IMR-90 (cell line): Measurements from ENCODE around the gene PSEN2. TPM values are rescaled to one million over a fixed set of nuclear protein-coding genes. Genes with fewer than 3 reads are reported as not detected.

Experiments
- ATAC-seq: fragments of 200-7000 bp; cut with Tn5 transposase; 2 replicates; pipeline ENCODE4 v1.9.1; 2020; ENCODE audit warnings: low read depth, mild to moderate bottlenecking, moderate library complexity
- BruUV-seq: library from RNA; stranded (reverse); fragments of 400-500 nt; replicated peaks from 2 replicates; lab custom pipeline; 2021; lab: Mats Ljungman, UMichigan
- CTCF ChIA-PET: fragments of 300-600 bp; formaldehyde crosslinking; extraction: SDS; loops from one replicate; lab custom pipeline; 2021; ENCODE audit warnings: antibody characterized with exemption; lab: Yijun Ruan, JAX
- POLR2A ChIA-PET: fragments of 300-600 bp; sonication (Branson Sonifier 250); formaldehyde crosslinking; loops from one replicate; lab custom pipeline; 2022; ENCODE audit warnings: antibody characterized with exemption; ENCODE audit not compliant: unreplicated experiment; lab: Charles Lee
- DNase-seq: peaks from one replicate; pipeline ENCODE4 v3.0.0; 2013
- H2AFZ ChIP-seq: replicated peaks from 2 replicates; pipeline ENCODE3; 2013; ENCODE audit warnings: low read length, mild to moderate bottlenecking; ENCODE audit not compliant: poor library complexity
- H2AK5ac ChIP-seq: 2 replicates; pipeline ENCODE4 v1.6.1; 2013; ENCODE audit warnings: low read depth, low read length, inconsistent platforms
- H2AK9ac ChIP-seq: replicated peaks from 2 replicates; pipeline ENCODE3; 2013; ENCODE audit warnings: mild to moderate bottlenecking, low read depth, low read length, moderate library complexity; ENCODE audit not compliant: poor library complexity
- H2BK120ac ChIP-seq: 2 replicates; pipeline ENCODE4 v1.6.1; 2013; ENCODE audit warnings: low read depth, low read length, inconsistent platforms
- H2BK15ac ChIP-seq: 3 replicates; pipeline ENCODE4 v1.6.1; 2013; ENCODE audit warnings: low read depth, low read length, inconsistent platforms
- H2BK20ac ChIP-seq: 2 replicates; pipeline ENCODE4 v1.6.1; 2013; ENCODE audit warnings: low read depth, mild to moderate bottlenecking, inconsistent platforms, low read length, moderate library complexity
- H2BK5ac ChIP-seq: 2 replicates; pipeline ENCODE4 v1.6.1; 2013; ENCODE audit warnings: mild to moderate bottlenecking, low read depth, low read length, inconsistent platforms; ENCODE audit not compliant: poor library complexity, severe bottlenecking
- H3K14ac ChIP-seq: replicated peaks from 2 replicates; pipeline ENCODE4 v1.6.1; 2013; ENCODE audit warnings: low read depth, low read length, inconsistent platforms
- H3K18ac ChIP-seq: 2 replicates; pipeline ENCODE4 v1.6.1; 2013; ENCODE audit warnings: low read depth, low read length, control low read depth
- H3K23ac ChIP-seq: 2 replicates; pipeline ENCODE4 v1.6.1; 2013; ENCODE audit warnings: low read depth, low read length, inconsistent platforms
- H3K27ac ChIP-seq: 2 replicates; pipeline ENCODE4 v1.5.1; 2013; ENCODE audit warnings: mild to moderate bottlenecking, control low read depth, low read length; ENCODE audit not compliant: insufficient read depth
- H3K27me3 ChIP-seq: 2 replicates; pipeline ENCODE4 v1.6.1; 2013; ENCODE audit warnings: low read length; ENCODE audit not compliant: control insufficient read depth, insufficient read depth
- H3K36me3 ChIP-seq: 2 replicates; pipeline ENCODE4 v1.6.1; 2013; ENCODE audit warnings: low read length, mixed read lengths; ENCODE audit not compliant: control insufficient read depth, insufficient read depth
- H3K4ac ChIP-seq: 2 replicates; pipeline ENCODE4 v1.6.1; 2013; ENCODE audit warnings: low read depth, low read length, inconsistent platforms
- H3K4me1 ChIP-seq: 2 replicates; pipeline ENCODE4 v1.6.1; 2013; ENCODE audit warnings: low read length, mixed read lengths; ENCODE audit not compliant: control insufficient read depth, insufficient read depth
- H3K4me2 ChIP-seq: 2 replicates; pipeline ENCODE4 v1.6.1; 2013; ENCODE audit warnings: low read depth, mild to moderate bottlenecking, control low read depth, low read length, moderate library complexity
- H3K4me3 ChIP-seq: 2 replicates; pipeline ENCODE4 v1.5.1; 2013; ENCODE audit warnings: low read depth, mild to moderate bottlenecking, control low read depth, low read length, moderate library complexity; ENCODE audit not compliant: insufficient read depth
- H3K56ac ChIP-seq: 2 replicates; pipeline ENCODE4 v1.6.1; 2013; ENCODE audit warnings: low read length, inconsistent platforms; ENCODE audit not compliant: insufficient read depth; ENCODE audit errors: extremely low read depth
- H3K79me1 ChIP-seq, 2 experiments: 2 replicates each; pipeline ENCODE4 v1.6.1; 2013; ENCODE audit warnings: low read length in 2 of 2, inconsistent platforms in 1 of 2, low read depth in 1 of 2
- H3K9ac ChIP-seq: 2 replicates; pipeline ENCODE4 v1.6.1; 2013; ENCODE audit warnings: low read depth, low read length, control low read depth
- H3K9me1 ChIP-seq: 2 replicates; pipeline ENCODE4 v1.6.1; 2013; ENCODE audit warnings: low read length, inconsistent platforms; ENCODE audit not compliant: insufficient read depth
- H3K9me3 ChIP-seq: 2 replicates; pipeline ENCODE4 v1.6.1; 2013; ENCODE audit warnings: low read length; ENCODE audit not compliant: control insufficient read depth, insufficient read depth
- H4K20me1 ChIP-seq: 2 replicates; pipeline ENCODE4 v1.6.1; 2013; ENCODE audit warnings: low read length, inconsistent platforms; ENCODE audit not compliant: insufficient read depth
- H4K5ac ChIP-seq: 2 replicates; pipeline ENCODE4 v1.6.1; 2013; ENCODE audit warnings: mild to moderate bottlenecking, low read depth, low read length, control low read depth
- H4K8ac ChIP-seq, 2 experiments: 2 replicates each; pipeline ENCODE4 v1.6.1; 2013; ENCODE audit warnings: low read depth in 2 of 2, low read length in 2 of 2, control low read depth in 1 of 2, inconsistent platforms in 1 of 2
- H4K91ac ChIP-seq: 2 replicates; pipeline ENCODE4 v1.6.1; 2013; ENCODE audit warnings: low read depth, low read length, inconsistent platforms; ENCODE audit not compliant: insufficient read depth
- BHLHE40 ChIP-seq: fragments of 150-350 bp; IDR thresholded peaks from 2 replicates; pipeline ENCODE4 v1.6.1; 2016; ENCODE audit warnings: mild to moderate bottlenecking, low read depth, low read length
- CEBPB ChIP-seq: IDR thresholded peaks from 2 replicates; pipeline ENCODE4 v1.6.1; 2012; ENCODE audit warnings: low read depth, low read length, improper control_type of control experiment
- CHD1 ChIP-seq: IDR thresholded peaks from 2 replicates; pipeline ENCODE4 v1.6.1; 2012; ENCODE audit warnings: low read depth, low read length, improper control_type of control experiment
- FOS ChIP-seq: fragments of 150-350 bp; IDR thresholded peaks from 2 replicates; pipeline ENCODE4 v1.6.1; 2016; ENCODE audit warnings: low read depth, low read length
- MAFK ChIP-seq: IDR thresholded peaks from 2 replicates; pipeline ENCODE4 v1.6.1; 2012; ENCODE audit warnings: low read depth, low read length, improper control_type of control experiment
- MAZ ChIP-seq: IDR thresholded peaks from 2 replicates; pipeline ENCODE4 v1.6.1; 2012; ENCODE audit warnings: low read depth, mild to moderate bottlenecking, low read length, improper control_type of control experiment, moderate library complexity, borderline replicate concordance
- MXI1 ChIP-seq: IDR thresholded peaks from 2 replicates; pipeline ENCODE4 v1.6.1; 2012; ENCODE audit warnings: low read depth, mild to moderate bottlenecking, low read length, moderate library complexity, borderline replicate concordance
- NFE2L2 ChIP-seq: fragments of 150-350 bp; IDR thresholded peaks from 2 replicates; pipeline ENCODE4 v1.6.1; 2016; ENCODE audit warnings: low read depth, mild to moderate bottlenecking, low read length
- POLR2A ChIP-seq: IDR thresholded peaks from 2 replicates; pipeline ENCODE4 v1.6.1; 2012; ENCODE audit warnings: mild to moderate bottlenecking, low read depth, low read length
- RAD21 ChIP-seq: IDR thresholded peaks from 2 replicates; pipeline ENCODE4 v1.6.1; 2012; ENCODE audit warnings: low read length, improper control_type of control experiment
- RCOR1 ChIP-seq: IDR thresholded peaks from 2 replicates; pipeline ENCODE4 v1.6.1; 2012; ENCODE audit warnings: mild to moderate bottlenecking, low read length, improper control_type of control experiment; ENCODE audit not compliant: insufficient replicate concordance
- RFX5 ChIP-seq: IDR thresholded peaks from 2 replicates; pipeline ENCODE4 v1.8.0; 2012; ENCODE audit warnings: low read depth, mild to moderate bottlenecking, low read length, moderate library complexity
- SMC3 ChIP-seq: fragments of 150-350 bp; IDR thresholded peaks from 2 replicates; pipeline ENCODE4 v1.6.1; 2016; ENCODE audit warnings: low read depth, mild to moderate bottlenecking, antibody characterized with exemption, low read length, moderate library complexity
- USF2 ChIP-seq: fragments of 150-350 bp; IDR thresholded peaks from 2 replicates; pipeline ENCODE4 v1.6.1; 2017; ENCODE audit warnings: mild to moderate bottlenecking, antibody characterized with exemption, low read length, low read depth
- WGBS, 2 experiments: methylation state at CpG; one replicate each; pipeline versions ENCODE4 v1.1.5 to v1.1.7; 2013; ENCODE audit warnings: missing lambda C conversion rate in 2 of 2; ENCODE audit not compliant: insufficient read length in 1 of 2; ENCODE audit errors: extremely low coverage in 2 of 2; 5-methylcytosine and 5-hydroxymethylcytosine counted together
- dilution Hi-C: fragments of 300-500 bp; cut with HindIII; formaldehyde crosslinking; loops from one replicate; pipeline ENCODE4 v1.14.3; 2018; ENCODE audit warnings: low sequenced_read_pairs; ENCODE audit not compliant: unreplicated experiment
- in situ Hi-C: fragments of 300-500 bp; cut with MboI; formaldehyde crosslinking; loops from 3 replicates; pipeline ENCODE4 v1.14.3; 2019; ENCODE audit warnings: low sequenced_read_pairs, inconsistent platforms, mixed read lengths
- intact Hi-C: fragments of 100-400 bp; cut with micrococcal nuclease; formaldehyde crosslinking; loops from 2 replicates; pipeline ENCODE4 v1.10.0; 2022
- polyA plus RNA-seq, 3 experiments: library from polyadenylated mRNA; depleted of rRNA; stranded (reverse); fragments of >200 nt; gene quantifications; 2 replicates each; pipeline ENCODE4 v1.2.3, GENCODE V29; 2012; ENCODE audit warnings: low replicate concordance in 1 of 3
- total RNA-seq: library from RNA; depleted of rRNA; stranded (reverse); fragments of >200 nt; gene quantifications from 2 replicates; pipeline ENCODE4 v1.2.3, GENCODE V29; 2012
- TF ChIP-seq, protein P1 (sequence below): conservative IDR thresholded peaks from 2 replicates; pipeline ENCODE4 v1.5.1; 2012; ENCODE audit warnings: mild to moderate bottlenecking, low read depth, low read length, improper control_type of control experiment
- TF ChIP-seq, protein P2 (sequence below): fragments of 150-350 bp; IDR thresholded peaks from 2 replicates; pipeline ENCODE4 v1.6.1; 2016; ENCODE audit warnings: low read depth, mild to moderate bottlenecking, low read length, moderate library complexity, borderline replicate concordance

PSEN2 gene
- total and polyA plus RNA-seq, 2 of the 4 experiments (the other 2 are of a cell fraction) = 15.0 to 24.4 TPM

DNA sequence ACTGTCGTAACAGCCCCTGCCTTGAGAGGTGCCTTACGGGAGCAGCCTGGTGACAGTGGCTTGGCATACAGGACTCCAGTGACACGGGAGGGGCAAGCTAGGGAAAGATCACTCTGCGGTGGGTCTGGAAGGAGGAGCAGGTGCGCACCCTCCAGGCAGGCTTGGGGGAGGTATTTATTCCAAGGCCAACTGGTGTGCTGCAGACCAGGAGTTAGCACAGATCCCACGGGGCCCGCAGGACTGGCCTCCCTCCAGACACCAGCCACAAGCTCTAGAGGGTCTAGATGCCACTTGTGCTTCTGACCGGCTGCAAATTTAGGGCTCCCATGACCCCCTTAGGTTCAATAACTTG is 22.1 kb downstream of the PSEN2 start:
- no peak overlapping the region for H3K56ac ChIP-seq
- no peak overlapping the region for H3K4me3 ChIP-seq
- in situ Hi-C loops = no loop called here
- no peaks in the 10 kb centered on the region for H3K79me1 ChIP-seq
- H3K4ac ChIP-seq = no peak overlapping the region
- no peak overlapping the region for H2BK5ac ChIP-seq
- no peak overlapping the region for H4K8ac ChIP-seq
- H3K9me3 ChIP-seq = no peaks in the 10 kb centered on the region
- DNase-seq = no peak
- no peak overlapping the region for H2BK15ac ChIP-seq
- no peak overlapping the region for H4K91ac ChIP-seq
- H4K20me1 ChIP-seq = no peaks in the 10 kb centered on the region
- ATAC-seq = no peak
- H3K36me3 ChIP-seq = peaks cover 15% of the 10 kb centered on the region
- peaks cover 12% of the 10 kb centered on the region; the same call in 1 of the 2 replicates for H3K9me1 ChIP-seq
- H4K5ac ChIP-seq = no peak overlapping the region
- H3K27me3 ChIP-seq = no peaks in the 10 kb centered on the region
- no peak overlapping the region for H2BK20ac ChIP-seq
- dilution Hi-C loops = no loop called here
- TF ChIP-seq MAZ (no peak), MAFK (no peak), CEBPB (no peak), RFX5 (no peak), SMC3 (no peak), BHLHE40 (no peak), MXI1 (no peak), CHD1 (no peak), POLR2A (no peak), RCOR1 (no peak), FOS (no peak), RAD21 (no peak), USF2 (no peak), NFE2L2 (no peak)
- TF ChIP-seq, protein P1, sequence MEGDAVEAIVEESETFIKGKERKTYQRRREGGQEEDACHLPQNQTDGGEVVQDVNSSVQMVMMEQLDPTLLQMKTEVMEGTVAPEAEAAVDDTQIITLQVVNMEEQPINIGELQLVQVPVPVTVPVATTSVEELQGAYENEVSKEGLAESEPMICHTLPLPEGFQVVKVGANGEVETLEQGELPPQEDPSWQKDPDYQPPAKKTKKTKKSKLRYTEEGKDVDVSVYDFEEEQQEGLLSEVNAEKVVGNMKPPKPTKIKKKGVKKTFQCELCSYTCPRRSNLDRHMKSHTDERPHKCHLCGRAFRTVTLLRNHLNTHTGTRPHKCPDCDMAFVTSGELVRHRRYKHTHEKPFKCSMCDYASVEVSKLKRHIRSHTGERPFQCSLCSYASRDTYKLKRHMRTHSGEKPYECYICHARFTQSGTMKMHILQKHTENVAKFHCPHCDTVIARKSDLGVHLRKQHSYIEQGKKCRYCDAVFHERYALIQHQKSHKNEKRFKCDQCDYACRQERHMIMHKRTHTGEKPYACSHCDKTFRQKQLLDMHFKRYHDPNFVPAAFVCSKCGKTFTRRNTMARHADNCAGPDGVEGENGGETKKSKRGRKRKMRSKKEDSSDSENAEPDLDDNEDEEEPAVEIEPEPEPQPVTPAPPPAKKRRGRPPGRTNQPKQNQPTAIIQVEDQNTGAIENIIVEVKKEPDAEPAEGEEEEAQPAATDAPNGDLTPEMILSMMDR = no peak
- TF ChIP-seq, protein P2, sequence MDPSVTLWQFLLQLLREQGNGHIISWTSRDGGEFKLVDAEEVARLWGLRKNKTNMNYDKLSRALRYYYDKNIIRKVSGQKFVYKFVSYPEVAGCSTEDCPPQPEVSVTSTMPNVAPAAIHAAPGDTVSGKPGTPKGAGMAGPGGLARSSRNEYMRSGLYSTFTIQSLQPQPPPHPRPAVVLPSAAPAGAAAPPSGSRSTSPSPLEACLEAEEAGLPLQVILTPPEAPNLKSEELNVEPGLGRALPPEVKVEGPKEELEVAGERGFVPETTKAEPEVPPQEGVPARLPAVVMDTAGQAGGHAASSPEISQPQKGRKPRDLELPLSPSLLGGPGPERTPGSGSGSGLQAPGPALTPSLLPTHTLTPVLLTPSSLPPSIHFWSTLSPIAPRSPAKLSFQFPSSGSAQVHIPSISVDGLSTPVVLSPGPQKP = no peak
- intact Hi-C loops = no loop called here
- POLR2A ChIA-PET = no interaction called here
- no peak overlapping the region for H3K14ac ChIP-seq
- CTCF ChIA-PET = no interaction called here
- H2AK9ac ChIP-seq = no peak overlapping the region
- H3K4me1 ChIP-seq = no peaks in the 10 kb centered on the region
- H3K27ac ChIP-seq = no peak overlapping the region
- no peak overlapping the region for H3K18ac ChIP-seq
- H2BK120ac ChIP-seq = no peak overlapping the region
- H3K9ac ChIP-seq = no peak overlapping the region
- WGBS, 2 experiments = no CpG with 5 or more reads among the region's 8 CpGs
- H3K4me2 ChIP-seq = no peak overlapping the region
- no peak overlapping the region for H3K23ac ChIP-seq
- BruUV-seq = no TSS peak
- H2AFZ ChIP-seq = peak overlapping the region; percentile 8
- H2AK5ac ChIP-seq = no peak overlapping the region
